ENCODE results near the gene IGLL1.

The IGLL1 gene

GRCh38 chr22:23534851-23535717, 45.0 kb downstream of the IGLL1 start:
- 96% methylated on average over 27 of the region's 29 CpGs for WGBS
- H2BK12ac ChIP-seq (ENCODE audit: low read length in 2 of 2) = peak overlapping the region; percentile 94 to 95
- H3K27me3 ChIP-seq (ENCODE audit: control insufficient read depth in 1 of 2, insufficient read depth in 1 of 2, low read length in 2 of 2) = peaks cover 50 to 53% of the 10 kb centered on the region in 2 experiments
- no peaks in the 10 kb centered on the region for H3K36me3 ChIP-seq (ENCODE audit: control insufficient read depth in 1 of 2, insufficient read depth in 2 of 2, low read depth in 1 of 2, low read length in 2 of 2)
- H3K9ac ChIP-seq (ENCODE audit: low read length) = no peak overlapping the region
- peak overlapping the region; percentile 77 for H4K8ac ChIP-seq (ENCODE audit: low read length)
- H3K4ac ChIP-seq (ENCODE audit: low read depth in 1 of 2, low read length in 2 of 2) = peak overlapping the region; percentile 82 to 86
- no peaks in the 10 kb centered on the region for H3K4me1 ChIP-seq (ENCODE audit: control insufficient read depth, insufficient read depth, low read depth, low read length)
- H3K79me1 ChIP-seq (replicated peaks; ENCODE audit: low read length, poor library complexity, severe bottlenecking) = no peaks in the 10 kb centered on the region
- H2BK15ac ChIP-seq (ENCODE audit: low read depth, poor library complexity, severe bottlenecking) = peak overlapping the region; percentile 91
- H2BK120ac ChIP-seq (ENCODE audit: low read depth, low read length) = peak overlapping the region; percentile 86
- no peak overlapping the region for H3K27ac ChIP-seq (ENCODE audit: low read length, poor library complexity, severe bottlenecking)
- H3K14ac ChIP-seq (ENCODE audit: low read length in 2 of 2) = peak overlapping the region in 1 of 2 experiments; percentile 74
- DNase-seq = no peak
- H3K4me2 ChIP-seq (ENCODE audit: low read length, poor library complexity, severe bottlenecking) = no peak overlapping the region
- H3K4me3 ChIP-seq (ENCODE audit: insufficient read depth in 1 of 2, low read depth in 1 of 2, low read length in 2 of 2) = no peak overlapping the region
- H3K23ac ChIP-seq (ENCODE audit: low read length in 2 of 2) = no peak overlapping the region
- peak overlapping the region; percentile 46 to 71 for H3K18ac ChIP-seq (ENCODE audit: low read depth in 1 of 2, low read length in 2 of 2)
- H3K9me3 ChIP-seq (ENCODE audit: control insufficient read depth, low read length) = no peaks in the 10 kb centered on the region
- no peak overlapping the region for H2AFZ ChIP-seq (ENCODE audit: low read depth, low read length)
- peak overlapping the region; percentile 98 for H4K91ac ChIP-seq (ENCODE audit: low read length)
- H2BK5ac ChIP-seq (ENCODE audit: low read depth, low read length, poor library complexity, severe bottlenecking) = no peak overlapping the region
- no peak overlapping the region for H2AK5ac ChIP-seq (ENCODE audit: low read length, severe bottlenecking)

DNA sequence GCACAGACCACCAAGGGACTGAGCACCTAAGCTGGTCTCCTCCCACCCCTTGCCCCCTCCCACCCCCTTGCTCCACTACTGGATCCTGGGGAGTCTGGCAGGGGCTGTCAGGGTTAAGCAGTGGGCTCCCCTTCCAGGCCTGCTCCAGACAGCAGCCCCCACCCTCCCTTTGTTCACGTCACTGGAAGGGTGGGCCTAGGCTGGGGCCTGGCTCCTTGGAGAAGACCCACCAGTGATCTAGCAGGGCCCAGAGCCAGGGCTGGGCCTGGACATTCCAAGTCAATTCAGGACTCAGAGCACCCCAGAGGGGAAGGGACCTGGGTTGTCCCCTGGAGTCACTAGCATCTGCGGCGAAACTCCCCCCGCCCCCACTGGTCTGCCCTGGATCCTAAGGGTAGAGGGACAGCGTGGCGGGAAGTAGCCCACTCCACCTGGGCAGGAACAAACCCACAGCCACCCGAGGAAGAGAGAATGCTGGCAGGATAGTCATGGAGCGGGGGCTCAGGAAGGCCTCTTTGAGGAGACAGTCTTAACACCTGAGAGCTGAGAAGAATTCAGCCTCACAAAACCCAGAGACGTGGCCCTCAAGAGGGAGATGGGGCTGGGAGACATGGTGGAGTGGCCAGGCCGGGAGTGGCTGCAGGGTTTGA, 45.8 kb downstream of the IGLL1 start:
- Histone ChIP-seq H2BK15ac (ENCODE audit: low read depth, poor library complexity, severe bottlenecking) (peak overlapping the region; percentile 60), H3K27me3 (ENCODE audit: control insufficient read depth in 1 of 2, insufficient read depth in 1 of 2, low read length in 2 of 2) (peaks cover 53 to 58% of the 10 kb centered on the region in 2 experiments), H3K18ac (ENCODE audit: low read depth in 1 of 2, low read length in 2 of 2) (peak overlapping the region; percentile 46 to 81), H2BK5ac (ENCODE audit: low read depth, low read length, poor library complexity, severe bottlenecking) (no peak overlapping the region), H3K9ac (ENCODE audit: low read length) (no peak overlapping the region), H3K27ac (ENCODE audit: low read length, poor library complexity, severe bottlenecking) (no peak overlapping the region), H3K4me1 (ENCODE audit: control insufficient read depth, insufficient read depth, low read depth, low read length) (no peaks in the 10 kb centered on the region), H3K4ac (ENCODE audit: low read depth in 1 of 2, low read length in 2 of 2) (peak overlapping the region; percentile 71 to 84), H3K4me3 (ENCODE audit: insufficient read depth in 1 of 2, low read depth in 1 of 2, low read length in 2 of 2) (no peak overlapping the region), H3K79me1 (replicated peaks; ENCODE audit: low read length, poor library complexity, severe bottlenecking) (no peaks in the 10 kb centered on the region), H3K9me3 (ENCODE audit: control insufficient read depth, low read length) (no peaks in the 10 kb centered on the region), H3K14ac (ENCODE audit: low read length in 2 of 2) (no peak overlapping the region), H3K36me3 (ENCODE audit: control insufficient read depth in 1 of 2, insufficient read depth in 2 of 2, low read depth in 1 of 2, low read length in 2 of 2) (no peaks in the 10 kb centered on the region), H3K23ac (ENCODE audit: low read length in 2 of 2) (no peak overlapping the region), H2AFZ (ENCODE audit: low read depth, low read length) (no peak overlapping the region), H2BK12ac (ENCODE audit: low read length in 2 of 2) (peak overlapping the region; percentile 59 to 94), H4K8ac (ENCODE audit: low read length) (peak overlapping the region; percentile 81), H4K91ac (ENCODE audit: low read length) (peak overlapping the region; percentile 98), H3K4me2 (ENCODE audit: low read length, poor library complexity, severe bottlenecking) (no peak overlapping the region), H2AK5ac (ENCODE audit: low read length, severe bottlenecking) (no peak overlapping the region), H2BK120ac (ENCODE audit: low read depth, low read length) (peak overlapping the region; percentile 86)
- WGBS = 83% methylated on average over 10 of the region's 10 CpGs
- DNase-seq = no peak

GRCh38 chr22:23533771-23534191, 46.3 kb downstream of the IGLL1 start:
- H3K14ac ChIP-seq (ENCODE audit: low read length in 2 of 2) = peak overlapping the region in 1 of 2 experiments; percentile 45
- peak overlapping the region; percentile 69 to 89 for H2BK12ac ChIP-seq (ENCODE audit: low read length in 2 of 2)
- H2AK5ac ChIP-seq (ENCODE audit: low read length, severe bottlenecking) = no peak overlapping the region
- H3K79me1 ChIP-seq (replicated peaks; ENCODE audit: low read length, poor library complexity, severe bottlenecking) = no peaks in the 10 kb centered on the region
- WGBS = 26% methylated on average over 8 of the region's 8 CpGs
- H2BK5ac ChIP-seq (ENCODE audit: low read depth, low read length, poor library complexity, severe bottlenecking) = no peak overlapping the region
- no peak overlapping the region for H3K23ac ChIP-seq (ENCODE audit: low read length in 2 of 2)
- no peak for DNase-seq
- H3K9ac ChIP-seq (ENCODE audit: low read length) = no peak overlapping the region
- peak overlapping the region; percentile 86 for H2BK120ac ChIP-seq (ENCODE audit: low read depth, low read length)
- H3K36me3 ChIP-seq (ENCODE audit: control insufficient read depth in 1 of 2, insufficient read depth in 2 of 2, low read depth in 1 of 2, low read length in 2 of 2) = no peaks in the 10 kb centered on the region
- peak overlapping the region; percentile 98 for H4K91ac ChIP-seq (ENCODE audit: low read length)
- H3K27ac ChIP-seq (ENCODE audit: low read length, poor library complexity, severe bottlenecking) = no peak overlapping the region
- no peak overlapping the region for H2BK15ac ChIP-seq (ENCODE audit: low read depth, poor library complexity, severe bottlenecking)
- no peak overlapping the region for H3K4me3 ChIP-seq (ENCODE audit: insufficient read depth in 1 of 2, low read depth in 1 of 2, low read length in 2 of 2)
- no peak overlapping the region for H2AFZ ChIP-seq (ENCODE audit: low read depth, low read length)
- H3K4me2 ChIP-seq (ENCODE audit: low read length, poor library complexity, severe bottlenecking) = no peak overlapping the region
- H3K4ac ChIP-seq (ENCODE audit: low read depth in 1 of 2, low read length in 2 of 2) = peak overlapping the region; percentile 22 to 53
- H3K4me1 ChIP-seq (ENCODE audit: control insufficient read depth, insufficient read depth, low read depth, low read length) = no peaks in the 10 kb centered on the region
- peaks cover 49 to 63% of the 10 kb centered on the region in 2 experiments for H3K27me3 ChIP-seq (ENCODE audit: control insufficient read depth in 1 of 2, insufficient read depth in 1 of 2, low read length in 2 of 2)
- no peaks in the 10 kb centered on the region for H3K9me3 ChIP-seq (ENCODE audit: control insufficient read depth, low read length)
- peak overlapping the region; percentile 97 for H4K8ac ChIP-seq (ENCODE audit: low read length)
- H3K18ac ChIP-seq (ENCODE audit: low read depth in 1 of 2, low read length in 2 of 2) = peak overlapping the region; percentile 67 to 88

DNA sequence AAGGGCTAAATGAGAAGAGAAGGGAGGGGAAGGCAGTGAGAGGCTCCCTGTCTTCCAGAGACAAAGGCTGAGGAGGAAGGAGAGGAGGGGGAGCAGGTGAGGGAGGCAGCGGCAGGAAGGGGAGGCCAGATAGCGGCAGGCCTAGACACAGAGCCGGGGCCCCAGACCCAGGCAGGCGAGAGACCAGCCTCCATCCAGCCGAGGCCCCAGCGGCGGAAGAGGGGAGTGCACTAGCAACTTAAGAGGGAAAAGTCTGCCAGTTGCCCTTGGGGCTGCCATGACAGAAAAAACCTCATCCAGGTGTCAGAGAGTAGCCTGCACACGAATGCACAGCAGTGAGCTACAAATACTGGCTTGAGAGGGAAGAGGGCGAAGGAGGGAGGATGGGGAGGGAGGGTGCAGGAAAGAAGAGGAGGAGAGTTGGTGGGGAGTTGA, 46.7 kb downstream of the IGLL1 start:
- Histone ChIP-seq H3K27me3 (ENCODE audit: control insufficient read depth in 1 of 2, insufficient read depth in 1 of 2, low read length in 2 of 2) (peaks cover 45 to 60% of the 10 kb centered on the region in 2 experiments), H4K8ac (ENCODE audit: low read length) (peak overlapping the region; percentile 97), H3K18ac (ENCODE audit: low read depth in 1 of 2, low read length in 2 of 2) (peak overlapping the region; percentile 67 to 88), H3K27ac (ENCODE audit: low read length, poor library complexity, severe bottlenecking) (no peak overlapping the region), H3K23ac (ENCODE audit: low read length in 2 of 2) (no peak overlapping the region), H3K4ac (ENCODE audit: low read depth in 1 of 2, low read length in 2 of 2) (peak overlapping the region; percentile 22 to 53), H2BK120ac (ENCODE audit: low read depth, low read length) (peak overlapping the region; percentile 64), H2BK12ac (ENCODE audit: low read length in 2 of 2) (peak overlapping the region; percentile 69 to 89), H3K9me3 (ENCODE audit: control insufficient read depth, low read length) (no peaks in the 10 kb centered on the region), H3K4me1 (ENCODE audit: control insufficient read depth, insufficient read depth, low read depth, low read length) (no peaks in the 10 kb centered on the region), H3K36me3 (ENCODE audit: control insufficient read depth in 1 of 2, insufficient read depth in 2 of 2, low read depth in 1 of 2, low read length in 2 of 2) (no peaks in the 10 kb centered on the region), H3K9ac (ENCODE audit: low read length) (no peak overlapping the region), H3K4me3 (ENCODE audit: insufficient read depth in 1 of 2, low read depth in 1 of 2, low read length in 2 of 2) (no peak overlapping the region), H2AFZ (ENCODE audit: low read depth, low read length) (no peak overlapping the region), H3K4me2 (ENCODE audit: low read length, poor library complexity, severe bottlenecking) (no peak overlapping the region), H2BK5ac (ENCODE audit: low read depth, low read length, poor library complexity, severe bottlenecking) (no peak overlapping the region), H3K14ac (ENCODE audit: low read length in 2 of 2) (peak overlapping the region in 1 of 2 experiments; percentile 53), H2BK15ac (ENCODE audit: low read depth, poor library complexity, severe bottlenecking) (peak overlapping the region; percentile 30), H3K79me1 (replicated peaks; ENCODE audit: low read length, poor library complexity, severe bottlenecking) (no peaks in the 10 kb centered on the region), H4K91ac (ENCODE audit: low read length) (peak overlapping the region; percentile 98), H2AK5ac (ENCODE audit: low read length, severe bottlenecking) (no peak overlapping the region)
- WGBS = 12% methylated on average over 9 of the region's 9 CpGs
- DNase-seq = peak; percentile 57
